BJ (cell line): ENCODE measurements around the gene SLIT1. TPM values are rescaled to one million over a fixed set of nuclear protein-coding genes. Genes with fewer than 3 reads are reported as not detected.

Experiments
- CTCF ChIA-PET: fragments of 350-600 bp; formaldehyde crosslinking; extraction: SDS; loops from one replicate; lab custom pipeline; 2021; ENCODE audit warnings: antibody characterized with exemption, inconsistent platforms; lab: Yijun Ruan, JAX
- POLR2A ChIA-PET: fragments of 300-600 bp; sonication (Branson Sonifier 250); formaldehyde crosslinking; extraction: SDS; loops from one replicate; lab custom pipeline; 2021; ENCODE audit warnings: antibody characterized with exemption; lab: Charles Lee
- DNase-seq: peaks from one replicate; pipeline ENCODE4 v3.0.0-alpha.2; 2011; ENCODE audit warnings: low read depth
- H3K27me3 ChIP-seq: 2 replicates; pipeline ENCODE4 v1.6.0; 2011; ENCODE audit warnings: low read length; ENCODE audit not compliant: control insufficient read depth, insufficient read depth
- H3K36me3 ChIP-seq: 2 replicates; pipeline ENCODE4 v1.5.1; 2011; ENCODE audit warnings: low read length; ENCODE audit not compliant: control insufficient read depth, insufficient read depth
- H3K4me3 ChIP-seq: 2 replicates; pipeline ENCODE4 v1.5.1; 2011; ENCODE audit warnings: low read depth, mild to moderate bottlenecking, control low read depth, low read length
- polyA plus RNA-seq: library from polyadenylated mRNA; depleted of rRNA; stranded (reverse); fragments of >200 nt; gene quantifications from 2 replicates; pipeline ENCODE4 v1.2.3, GENCODE V29; 2011
- TF ChIP-seq, protein P1 (sequence below): IDR thresholded peaks from 2 replicates; pipeline ENCODE4 v1.5.1; 2011; ENCODE audit warnings: low read depth, mild to moderate bottlenecking, control low read depth, inconsistent platforms, low read length, moderate library complexity; ENCODE audit not compliant: insufficient read depth

SLIT1 gene
- polyA plus RNA-seq, 1 experiment = 0.02 TPM

DNA sequence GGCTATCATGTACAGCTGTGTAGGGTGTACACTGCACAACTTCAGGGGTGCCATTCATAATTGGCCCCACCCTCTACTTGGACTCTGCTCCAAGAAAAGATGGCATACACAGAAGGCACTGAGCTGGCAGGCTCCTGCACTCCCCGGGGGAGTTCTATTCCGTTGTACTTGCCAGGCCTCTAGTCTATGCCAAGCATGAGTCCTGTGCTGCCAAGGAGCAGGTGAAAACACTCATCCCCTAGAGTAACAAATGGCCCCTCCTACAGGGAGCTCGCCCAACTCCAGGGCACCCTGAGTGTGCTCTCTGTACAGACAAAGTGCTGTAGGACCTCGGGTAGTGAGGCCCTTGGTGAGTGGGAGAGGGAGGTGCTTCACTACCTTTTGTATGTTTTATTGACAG, 127.2 kb downstream of the SLIT1 start:
- POLR2A ChIA-PET = no interaction called here
- no peak for DNase-seq
- CTCF ChIA-PET = interaction anchor here (2.5 to 5.9 kb wide), 2 partner anchors 14 to 20 kb away, joined by 16 to 27 read pairs; no protein-coding TSS in a partner anchor

GRCh38 chr10:97057491-97058235, 128.1 kb downstream of the SLIT1 start:
- ChIA-PET POLR2A (no interaction called here), CTCF (interaction anchor here (0.8 to 5.9 kb wide), 4 partner anchors 14 to 139 kb away, joined by 3 to 27 read pairs (median 10); no protein-coding TSS in a partner anchor)
- Histone ChIP-seq H3K4me3 (no peak overlapping the region), H3K36me3 (no peaks in the 10 kb centered on the region), H3K27me3 (peaks cover 6% of the 10 kb centered on the region; the same call in 1 of the 2 replicates)
- TF ChIP-seq, protein P1, sequence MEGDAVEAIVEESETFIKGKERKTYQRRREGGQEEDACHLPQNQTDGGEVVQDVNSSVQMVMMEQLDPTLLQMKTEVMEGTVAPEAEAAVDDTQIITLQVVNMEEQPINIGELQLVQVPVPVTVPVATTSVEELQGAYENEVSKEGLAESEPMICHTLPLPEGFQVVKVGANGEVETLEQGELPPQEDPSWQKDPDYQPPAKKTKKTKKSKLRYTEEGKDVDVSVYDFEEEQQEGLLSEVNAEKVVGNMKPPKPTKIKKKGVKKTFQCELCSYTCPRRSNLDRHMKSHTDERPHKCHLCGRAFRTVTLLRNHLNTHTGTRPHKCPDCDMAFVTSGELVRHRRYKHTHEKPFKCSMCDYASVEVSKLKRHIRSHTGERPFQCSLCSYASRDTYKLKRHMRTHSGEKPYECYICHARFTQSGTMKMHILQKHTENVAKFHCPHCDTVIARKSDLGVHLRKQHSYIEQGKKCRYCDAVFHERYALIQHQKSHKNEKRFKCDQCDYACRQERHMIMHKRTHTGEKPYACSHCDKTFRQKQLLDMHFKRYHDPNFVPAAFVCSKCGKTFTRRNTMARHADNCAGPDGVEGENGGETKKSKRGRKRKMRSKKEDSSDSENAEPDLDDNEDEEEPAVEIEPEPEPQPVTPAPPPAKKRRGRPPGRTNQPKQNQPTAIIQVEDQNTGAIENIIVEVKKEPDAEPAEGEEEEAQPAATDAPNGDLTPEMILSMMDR = no peak
- DNase-seq = no peak

More for the DNA sequence above, 127.2 kb downstream of the SLIT1 start:
- Histone ChIP-seq H3K36me3 (no peaks in the 10 kb centered on the region), H3K27me3 (peaks cover 4% of the 10 kb centered on the region; the same call in 1 of the 2 replicates), H3K4me3 (no peak overlapping the region)
- TF ChIP-seq, protein P1 = no peak

DNA sequence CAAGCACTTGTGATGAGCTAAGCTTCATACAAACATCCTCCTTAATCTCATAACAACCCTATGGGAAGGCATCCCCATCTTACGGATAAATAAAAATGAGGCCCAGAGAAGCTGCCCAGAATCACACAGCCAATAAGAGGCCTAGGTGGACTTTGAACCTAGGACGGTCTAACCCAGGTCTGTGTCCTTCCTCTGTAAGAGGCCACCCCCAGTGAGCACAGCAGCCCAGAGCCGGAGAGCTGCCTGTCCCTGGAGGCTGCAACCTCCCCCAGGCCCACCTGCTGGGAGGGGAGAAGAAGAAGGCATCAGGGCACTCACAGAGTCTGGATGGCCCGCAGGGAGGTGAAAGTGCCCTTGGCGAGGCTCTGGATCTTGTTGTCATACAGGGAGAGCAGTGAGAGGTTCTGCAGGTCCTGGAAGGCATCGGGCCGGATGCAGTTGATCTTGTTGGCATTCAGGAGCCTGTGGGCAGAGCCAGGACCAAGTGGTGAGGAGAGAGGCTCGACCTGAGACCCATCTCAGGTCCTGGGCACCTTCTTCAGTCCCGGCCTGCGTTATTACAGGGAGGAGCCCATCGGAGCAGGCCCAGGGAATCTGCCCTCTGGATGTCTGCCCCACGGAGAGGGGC, 129.6 kb downstream of the SLIT1 start:
- no peak for DNase-seq
- Histone ChIP-seq H3K4me3 (no peak overlapping the region), H3K36me3 (no peaks in the 10 kb centered on the region), H3K27me3 (peaks cover 2% of the 10 kb centered on the region; the same call in 1 of the 2 replicates)
- POLR2A ChIA-PET = no interaction called here
- CTCF ChIA-PET = interaction anchor here (1.1 to 5.9 kb wide), 4 partner anchors 12 to 19 kb away, joined by 3 to 27 read pairs (median 4); no protein-coding TSS in a partner anchor
- TF ChIP-seq, protein P1 = no peak

DNA sequence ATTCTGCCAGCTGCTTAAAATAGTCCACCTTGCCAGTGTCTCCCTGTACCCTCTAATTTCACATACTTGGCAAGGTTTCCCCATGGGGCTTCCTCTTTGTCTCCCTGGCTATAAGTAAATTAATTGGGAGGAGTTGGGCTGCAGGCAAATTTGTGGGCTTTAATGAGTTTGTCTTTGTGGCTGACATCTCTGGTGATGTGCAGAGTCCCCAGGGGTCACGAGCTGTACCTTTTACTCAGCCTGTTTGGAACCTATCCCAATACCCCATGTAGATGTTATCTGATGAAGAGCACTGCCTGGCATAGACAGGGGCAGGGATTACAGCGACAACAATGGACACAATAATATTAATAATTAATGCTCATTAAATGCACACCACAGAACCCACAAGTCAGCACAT, 132.5 kb downstream of the SLIT1 start:
- no peak for DNase-seq
- POLR2A ChIA-PET = no interaction called here
- Histone ChIP-seq H3K36me3 (no peaks in the 10 kb centered on the region), H3K4me3 (no peak overlapping the region), H3K27me3 (peaks cover 8% of the 10 kb centered on the region)
- CTCF ChIA-PET = interaction anchor here (1.0 kb wide), 1 partner anchor 19 kb away, joined by 5 read pairs; no protein-coding TSS in a partner anchor
- TF ChIP-seq, protein P1 = no peak

DNA sequence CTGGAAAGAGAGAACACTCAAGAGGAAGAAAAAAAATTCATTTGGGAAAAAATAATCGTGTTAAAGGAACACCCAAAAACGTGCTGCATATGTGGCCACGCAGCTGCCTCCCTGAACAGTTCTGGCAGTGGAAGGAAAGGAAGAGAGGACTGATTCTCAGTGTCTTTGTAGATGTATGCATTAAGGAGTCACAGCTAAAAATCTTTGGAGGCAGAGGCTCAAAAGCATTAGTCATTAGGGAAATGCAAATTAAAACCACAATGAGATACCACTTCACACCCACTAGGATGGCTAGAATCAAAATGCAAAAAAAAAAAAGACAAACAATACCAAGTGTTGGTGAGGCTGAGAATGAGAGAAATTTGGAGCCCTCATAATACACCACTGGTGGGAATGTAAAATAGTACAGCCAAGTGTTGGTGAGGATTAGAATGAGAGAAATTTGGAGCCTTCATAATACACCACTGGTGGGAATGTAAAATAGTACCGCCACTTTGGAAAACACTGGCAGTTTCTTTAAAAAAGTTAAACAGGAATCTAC, 134.7 kb downstream of the SLIT1 start:
- H3K27me3 ChIP-seq = peaks cover 11% of the 10 kb centered on the region
- no peaks in the 10 kb centered on the region for H3K36me3 ChIP-seq
- no peak overlapping the region for H3K4me3 ChIP-seq
- CTCF ChIA-PET = interaction anchor here (1.0 to 1.4 kb wide), 2 partner anchors 13 to 14 kb away, joined by 3 to 4 read pairs; no protein-coding TSS in a partner anchor
- TF ChIP-seq, protein P1 = no peak
- POLR2A ChIA-PET = no interaction called here
- no peak for DNase-seq
